Activated naive CD4-positive, alpha-beta T cell treated with Interleukin-2 at 50 U/mL for 16 hours (primary cell): ENCODE measurements around the gene IRX4.
"Not testable (repeated sequence)": the region's sequence is repeated elsewhere in the genome, so short reads cannot be mapped to it uniquely, and the experiment has no call there.

Experiments used
- DNase-seq: peaks from one replicate; pipeline ENCODE4 v3.0.0-alpha.2; 2020

IRX4 gene

DNA sequence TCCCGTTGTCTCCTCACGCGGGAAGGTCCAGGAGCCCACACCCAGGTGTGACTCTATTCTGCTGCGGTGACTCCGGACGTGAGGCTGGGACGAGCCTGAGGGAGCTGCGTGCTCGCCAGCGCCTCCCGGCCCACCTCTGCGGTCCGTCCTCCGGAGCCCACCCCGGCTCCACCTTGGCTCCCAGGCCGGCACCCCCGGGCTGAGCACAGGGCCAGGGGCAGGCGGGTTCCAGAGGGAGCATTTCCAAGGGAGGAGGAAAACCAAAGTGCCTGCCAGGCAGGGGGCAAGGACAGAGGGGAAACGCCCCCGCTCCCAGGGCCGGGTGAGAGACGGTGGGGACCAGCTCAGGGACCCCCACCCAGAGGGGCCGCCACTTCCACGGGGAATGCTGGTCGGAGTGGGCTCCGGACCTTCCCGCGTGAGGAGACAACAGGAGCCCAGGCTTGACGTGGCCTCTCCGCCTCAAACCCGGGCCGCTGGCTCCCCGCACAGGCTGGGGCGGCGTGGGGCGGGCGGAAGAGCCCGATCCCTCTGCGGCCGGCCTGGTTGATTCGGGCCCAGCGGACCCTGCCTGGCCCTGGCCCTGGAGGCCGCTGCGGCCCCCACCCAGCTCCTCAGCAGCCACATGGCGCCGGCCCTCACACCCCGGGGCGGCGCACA is 26.0 kb downstream of the IRX4 start:
- no peak for DNase-seq

DNA sequence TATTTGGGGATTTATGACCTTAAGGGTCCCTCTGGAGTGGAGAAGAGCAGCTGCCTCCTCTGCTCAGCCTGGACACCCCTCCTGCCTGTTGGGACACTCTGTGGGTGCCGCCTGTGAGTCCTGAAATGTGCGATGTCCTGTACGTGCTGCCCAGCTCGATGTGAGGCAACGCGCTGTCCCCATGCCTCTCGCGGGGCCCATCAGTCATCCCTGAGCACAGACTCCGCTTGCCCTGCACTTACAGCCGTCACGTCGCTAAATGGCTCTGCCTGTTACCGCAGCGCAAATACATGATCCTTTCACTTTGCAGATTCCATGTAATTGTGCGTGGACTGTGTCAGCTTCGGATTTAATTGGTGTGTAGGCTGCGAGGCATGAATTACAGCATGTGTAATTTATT is 27.1 kb downstream of the IRX4 start:
- no peak for DNase-seq

DNA sequence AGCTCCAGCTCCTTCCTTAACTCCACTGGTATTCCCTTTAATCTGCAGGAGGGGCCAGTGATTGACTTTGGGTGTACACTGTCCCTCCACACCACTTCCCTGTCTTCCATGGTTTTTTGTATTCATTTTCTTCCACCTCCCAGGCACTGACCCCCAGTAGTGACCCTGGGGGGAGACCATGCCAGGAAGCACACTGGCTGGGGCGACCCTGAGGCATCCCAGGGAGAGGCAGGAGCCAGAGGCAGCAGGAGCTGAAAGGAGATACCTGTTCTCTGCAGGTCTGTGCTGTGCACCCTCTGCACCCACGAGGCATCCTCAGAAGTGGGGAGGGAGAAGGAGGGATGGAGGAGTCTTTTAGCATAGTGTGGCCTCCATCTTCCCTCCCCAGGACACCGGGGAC is 27.6 kb downstream of the IRX4 start:
- no peak for DNase-seq

DNA sequence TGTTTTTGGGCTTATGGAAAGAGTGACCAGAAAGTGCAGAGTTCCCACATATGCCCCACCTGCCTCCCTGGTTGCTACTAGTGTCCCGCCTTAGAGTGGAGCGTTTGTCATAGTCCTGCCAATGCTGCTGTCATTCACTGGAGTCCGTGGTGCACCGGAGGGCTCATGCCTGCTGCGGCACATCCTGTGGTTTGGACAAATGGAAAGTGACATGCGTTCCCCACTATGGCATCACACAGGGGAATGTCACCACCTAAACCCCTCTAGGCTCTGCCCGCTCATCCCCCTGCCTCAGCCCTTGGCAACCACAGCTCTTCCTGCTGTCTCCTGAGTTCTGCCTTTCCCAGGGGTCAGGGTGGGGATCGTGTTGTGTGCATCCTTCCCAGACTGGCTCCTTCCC is 29.2 kb downstream of the IRX4 start:
- DNase-seq = no peak

DNA sequence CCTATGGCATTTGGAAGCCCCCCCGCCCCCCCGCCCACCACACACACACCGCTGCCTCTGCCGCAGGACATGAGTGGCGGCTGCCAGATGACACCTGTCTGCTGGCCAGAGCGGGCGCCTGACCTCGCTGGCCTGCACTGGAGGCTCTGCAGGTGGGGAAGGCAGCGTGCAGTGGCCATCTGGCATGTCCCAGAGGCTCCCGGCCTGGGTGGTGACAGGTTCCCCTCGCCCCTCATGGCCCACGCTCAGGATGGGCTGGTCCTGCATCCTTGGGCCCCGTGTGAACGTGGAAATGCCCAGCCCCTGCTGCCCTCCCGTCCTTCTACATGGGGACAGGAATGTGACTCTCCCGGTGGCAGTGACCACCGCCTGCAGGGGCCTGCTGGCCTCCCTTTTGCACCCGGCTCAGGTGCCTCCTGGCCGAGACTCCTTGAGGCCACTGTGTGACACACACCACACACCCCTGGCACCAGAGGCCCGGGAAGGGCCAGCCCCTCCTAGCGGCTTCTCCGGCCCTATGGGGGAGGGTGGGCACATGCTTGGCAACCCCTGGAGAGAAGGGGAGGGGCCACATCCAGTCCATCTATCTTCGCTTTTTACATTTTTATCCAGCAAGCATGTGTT is 30.3 kb downstream of the IRX4 start:
- no peak for DNase-seq

DNA sequence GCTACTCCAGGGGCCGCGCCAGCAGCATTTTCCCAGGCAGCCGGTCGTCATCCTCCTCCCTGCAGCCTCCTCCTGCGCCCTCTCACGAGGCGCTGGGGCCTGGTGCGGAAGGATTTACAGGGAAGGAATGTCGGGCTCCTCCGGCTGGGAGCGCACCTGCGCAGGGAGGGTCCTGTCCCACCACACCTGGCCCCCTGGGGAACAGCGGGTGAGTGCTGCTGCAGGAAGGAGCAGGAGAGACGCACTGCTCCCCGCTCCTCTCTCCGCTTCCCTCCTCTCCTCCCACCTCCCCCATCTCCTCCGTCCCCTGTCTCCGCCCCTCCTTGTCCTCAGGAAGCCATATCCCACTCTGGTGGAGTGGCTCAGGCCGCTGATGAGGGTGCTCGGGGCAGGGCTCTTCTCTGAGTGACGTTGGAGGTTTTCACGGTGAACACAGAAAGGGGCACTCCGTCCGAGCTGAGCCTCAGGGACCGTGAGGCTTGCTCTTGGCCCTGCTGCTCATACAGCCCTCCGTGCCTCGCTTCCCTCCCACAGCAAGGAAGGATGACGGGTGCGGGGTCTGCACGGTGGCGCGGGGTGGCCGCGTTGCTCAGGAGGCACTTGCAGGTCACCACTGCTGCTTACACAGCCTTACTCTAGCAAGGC is 31.3 kb downstream of the IRX4 start:
- DNase-seq = no peak

DNA sequence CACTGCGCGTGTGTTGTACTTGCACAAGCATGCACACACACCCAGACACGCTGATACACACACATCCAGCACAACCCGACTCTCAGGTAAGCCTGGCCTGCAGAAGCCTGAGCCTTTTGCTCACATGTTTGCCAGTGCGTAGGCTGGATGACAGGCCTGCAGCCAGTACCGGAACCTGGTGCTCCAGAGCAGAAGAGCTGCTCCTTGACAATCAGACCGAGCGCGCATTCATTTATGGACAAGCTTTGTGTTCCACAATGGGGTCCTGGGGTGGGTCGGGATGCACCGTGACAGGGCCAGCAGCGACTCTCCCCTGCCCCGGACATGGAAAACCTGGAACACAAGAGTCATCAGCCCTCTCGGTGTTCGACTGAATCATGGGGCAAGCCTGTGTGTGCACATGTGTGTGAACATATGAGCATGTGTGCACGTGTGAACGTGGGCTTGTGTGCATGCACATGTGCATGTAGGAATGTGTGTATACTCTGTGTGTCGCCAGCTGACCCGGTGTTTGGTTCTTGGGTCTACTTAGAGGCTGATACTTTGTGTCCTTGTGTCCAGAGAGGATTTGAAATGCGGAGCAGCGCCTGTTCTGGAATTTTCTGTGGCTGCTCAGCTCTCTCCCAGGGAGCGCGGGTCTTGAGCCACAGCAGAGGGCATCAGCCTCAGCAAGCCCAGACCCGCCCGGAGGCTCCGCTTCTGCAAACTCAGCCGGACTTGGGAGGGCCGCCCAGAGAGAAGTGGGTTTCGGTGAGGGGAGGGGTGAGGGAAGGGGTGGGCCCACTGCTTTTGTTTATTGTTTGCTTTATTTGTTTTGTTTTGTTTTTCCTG is 32.2 kb downstream of the IRX4 start:
- DNase-seq = no peak

DNA sequence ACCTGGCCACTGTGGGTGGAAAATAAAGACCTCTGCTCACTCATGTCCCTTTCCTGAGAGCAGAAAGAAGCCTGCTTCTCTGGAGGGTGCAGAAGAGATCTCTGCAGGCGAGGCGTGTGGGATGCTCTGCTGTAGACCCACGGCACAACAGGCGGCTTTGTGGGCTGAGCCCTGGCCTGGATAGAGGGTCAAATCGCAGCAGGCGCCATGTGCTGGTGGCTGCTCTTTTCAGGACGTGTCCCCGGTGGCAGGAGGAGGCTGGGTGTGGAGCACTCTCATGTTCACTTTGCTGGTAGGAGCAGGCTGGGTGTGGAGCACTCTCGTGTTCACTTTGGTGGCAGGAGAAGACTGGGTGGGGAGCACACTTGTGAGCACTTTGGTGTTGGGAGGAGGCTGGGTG is 35.1 kb downstream of the IRX4 start:
- DNase-seq = no peak

DNA sequence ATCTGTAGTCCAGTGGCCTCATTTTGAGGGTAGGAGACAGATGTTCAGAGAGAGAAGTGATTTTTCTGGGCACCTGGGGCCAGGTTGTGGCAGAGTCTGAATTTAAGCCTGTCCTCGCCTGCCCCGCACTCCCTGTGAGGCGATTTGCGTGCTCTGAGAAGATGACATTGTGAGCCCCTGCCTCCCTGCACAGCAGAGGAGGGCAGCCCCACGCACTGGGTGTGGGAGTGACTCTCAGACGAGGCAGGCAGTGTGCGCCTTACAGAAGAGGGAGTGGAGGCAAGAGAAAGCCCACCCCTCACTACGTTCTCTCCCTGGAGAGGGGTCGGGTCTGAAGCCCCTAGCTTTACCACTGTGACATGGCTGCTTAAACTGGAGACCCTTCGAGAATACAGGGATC is 35.7 kb downstream of the IRX4 start:
- no peak for DNase-seq

DNA sequence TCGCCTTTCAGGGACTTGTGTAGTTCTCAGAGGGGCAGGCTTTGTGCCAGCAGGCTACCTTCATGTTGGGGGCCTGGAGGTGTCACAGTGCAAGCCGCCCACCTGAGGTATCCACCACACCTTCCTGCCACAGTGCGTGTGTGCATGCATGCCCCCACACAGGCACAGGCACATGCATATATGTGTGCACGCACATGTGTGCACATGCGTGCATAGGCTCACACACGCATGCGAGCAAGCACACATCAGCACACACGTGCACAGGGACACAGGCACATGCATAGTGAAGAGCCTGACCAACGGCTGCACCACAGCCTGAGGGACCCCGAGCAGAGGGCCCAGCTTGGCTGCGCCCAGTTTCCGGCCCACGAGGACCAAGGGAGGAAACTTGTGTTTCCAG is 36.1 kb downstream of the IRX4 start:
- DNase-seq = no peak

DNA sequence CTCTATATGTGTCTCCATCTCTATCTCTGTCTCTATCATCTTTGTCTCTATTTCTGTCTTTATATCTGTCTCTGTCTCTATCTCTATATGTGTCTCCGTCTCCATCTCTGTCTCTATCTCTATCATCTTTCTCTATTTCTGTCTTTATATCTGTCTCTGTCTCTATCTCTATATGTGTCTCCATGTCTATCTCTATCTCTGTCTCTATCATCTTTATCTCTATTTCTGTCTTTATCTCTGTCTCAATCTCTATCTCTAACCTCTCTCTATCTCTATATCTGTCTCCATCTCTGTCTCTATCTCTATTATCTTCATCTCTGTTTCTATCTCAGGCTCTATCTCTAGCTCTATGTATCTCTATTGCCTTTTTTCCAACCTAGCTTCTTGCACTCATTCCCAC is 37.0 kb downstream of the IRX4 start:
- no peak for DNase-seq

DNA sequence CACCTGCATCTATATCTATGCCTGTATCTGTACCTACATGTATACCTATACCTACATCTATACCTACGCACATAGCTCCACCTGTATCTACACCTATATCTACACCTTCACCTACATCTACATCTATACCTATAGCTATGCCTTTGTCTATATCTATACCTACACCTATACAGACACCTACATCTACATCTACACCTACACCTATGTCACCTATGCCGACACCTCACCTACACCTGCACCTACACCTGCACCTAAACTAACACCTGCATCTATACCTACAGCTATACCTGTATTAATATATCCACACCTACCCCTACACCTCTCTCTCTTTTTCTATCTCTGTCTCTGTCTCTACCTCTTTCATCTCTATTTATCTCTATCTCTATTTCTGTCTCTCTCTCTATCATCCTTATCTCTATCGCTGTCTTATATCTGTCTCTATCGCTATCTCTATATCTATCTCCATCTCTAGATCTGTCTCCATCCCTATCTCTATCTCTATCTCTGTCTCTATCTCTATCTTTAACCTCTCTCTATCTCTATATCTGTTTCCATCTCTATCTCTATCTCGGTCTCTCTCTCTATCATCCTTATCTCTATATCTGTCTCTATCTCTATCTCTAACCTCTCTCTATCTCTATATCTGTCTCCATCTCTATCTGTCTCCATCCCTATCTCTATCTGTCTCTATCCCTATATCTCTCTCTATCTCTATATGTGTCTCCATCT is 37.9 kb downstream of the IRX4 start:
- no peak for DNase-seq

DNA sequence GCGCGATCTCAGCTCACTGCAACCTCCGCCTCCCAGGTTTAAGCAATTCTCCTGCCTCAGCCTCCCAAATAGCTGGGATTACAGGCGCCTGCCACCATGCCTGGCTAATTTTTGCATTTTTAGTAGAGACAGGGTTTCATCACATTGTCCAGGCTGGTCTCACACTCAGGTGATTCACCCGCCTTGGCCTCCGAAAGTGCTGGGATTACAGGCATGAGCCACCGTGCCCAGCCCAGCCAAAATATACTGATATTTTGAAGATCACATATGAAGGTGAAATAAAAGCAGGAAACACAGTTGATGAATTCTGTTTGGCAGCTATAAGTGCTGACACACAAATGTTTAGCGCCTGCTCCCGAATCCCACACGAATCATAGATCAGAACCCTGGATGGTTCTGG is 39.0 kb downstream of the IRX4 start:
- not testable (repeated sequence) for DNase-seq

DNA sequence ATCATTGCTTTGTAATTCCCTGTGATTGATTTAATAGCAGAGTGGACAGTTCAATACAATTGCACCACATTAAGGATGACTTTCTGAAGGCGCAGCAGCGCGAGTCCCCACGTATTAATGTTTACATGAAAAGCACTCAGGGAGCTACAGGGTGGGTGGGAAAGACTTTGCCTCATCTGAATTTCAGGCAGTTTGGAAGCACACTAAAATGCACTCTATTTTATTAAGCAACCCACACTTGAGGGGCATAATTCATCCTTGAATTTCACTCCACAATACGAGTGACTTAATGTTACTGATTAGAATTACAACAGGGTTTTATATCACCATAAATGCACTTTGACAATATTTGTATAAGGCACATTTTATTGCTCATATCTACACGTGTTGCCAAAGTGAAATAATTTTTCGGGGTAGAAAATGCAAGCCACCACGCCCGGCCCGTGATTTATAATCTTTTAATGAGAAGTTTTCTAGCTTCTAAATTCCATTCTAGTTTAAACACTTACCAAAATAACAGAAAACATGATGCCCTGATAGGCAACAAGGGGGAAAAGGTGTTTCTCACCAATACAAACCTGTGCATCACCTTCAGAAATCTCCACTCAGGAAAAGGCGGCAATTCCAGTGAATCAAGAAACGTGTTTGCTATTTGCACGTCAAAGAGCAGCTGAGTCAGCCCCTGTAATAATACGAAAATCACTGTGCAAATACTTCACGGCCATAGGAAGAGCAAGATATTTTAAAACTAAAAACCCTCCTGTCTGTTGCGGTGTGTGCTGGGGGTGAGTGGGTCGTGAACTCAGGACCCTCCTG is 40.5 kb downstream of the IRX4 start:
- no peak for DNase-seq

DNA sequence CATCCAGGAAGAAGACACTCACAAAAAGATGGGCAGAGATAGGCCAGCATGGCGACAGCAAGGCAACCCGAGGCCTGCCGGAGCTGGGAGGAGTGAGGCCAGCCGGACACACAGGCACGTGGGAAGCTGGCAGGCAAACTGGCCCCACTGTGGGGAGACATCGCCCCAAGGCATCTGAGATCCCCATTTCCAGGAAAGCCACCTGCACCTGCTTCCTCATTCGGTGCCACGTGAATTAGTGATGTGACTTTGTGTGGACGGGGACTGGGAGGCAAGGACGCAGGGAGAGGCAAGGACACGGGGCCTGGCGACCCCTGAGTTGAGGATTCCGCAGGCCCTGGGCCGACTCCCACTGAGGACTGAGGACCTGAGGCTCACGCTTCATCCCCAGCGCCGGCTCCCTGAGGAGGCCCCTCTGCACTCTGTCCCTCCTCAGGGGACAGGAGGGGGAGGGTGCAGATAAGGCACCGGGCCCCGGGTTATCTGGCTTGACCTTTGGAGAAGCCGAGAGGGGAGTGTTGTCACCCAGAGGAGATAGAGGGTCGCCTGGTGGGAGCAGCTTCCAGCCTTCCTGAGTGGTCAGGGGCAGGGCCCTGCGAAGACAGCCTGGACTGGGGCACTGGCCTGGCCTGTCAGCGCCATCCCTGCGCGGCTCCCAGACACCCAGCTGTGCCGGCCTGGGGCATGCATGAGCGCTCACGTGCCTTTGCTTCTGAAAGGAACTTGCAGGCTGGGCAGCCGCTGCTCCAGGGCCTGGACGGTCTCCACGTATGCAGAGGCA is 41.8 kb downstream of the IRX4 start:
- DNase-seq = no peak

DNA sequence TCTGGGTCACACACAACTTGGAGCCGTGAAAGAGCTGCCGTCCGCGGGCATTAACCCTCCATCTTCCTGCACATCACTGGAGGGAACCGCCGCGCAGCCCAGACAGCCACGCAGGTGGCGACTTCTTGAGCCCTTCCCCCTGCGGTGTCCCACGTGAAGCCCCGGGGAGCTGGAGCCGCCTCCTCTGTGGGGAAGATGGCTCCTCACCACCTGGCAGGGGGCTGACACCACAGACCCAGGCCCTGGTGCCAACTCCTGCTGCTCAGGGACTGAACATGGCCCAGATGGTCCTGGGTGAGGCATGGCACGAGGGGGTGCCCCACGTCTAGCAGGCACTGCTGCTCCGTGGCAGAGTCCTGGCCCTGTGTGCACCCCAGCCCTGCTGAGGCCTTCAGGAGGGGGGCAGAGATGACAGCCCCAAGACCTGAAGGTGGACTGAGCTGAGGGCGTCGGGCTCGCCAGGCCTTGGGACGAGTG is 42.6 kb downstream of the IRX4 start:
- no peak for DNase-seq

DNA sequence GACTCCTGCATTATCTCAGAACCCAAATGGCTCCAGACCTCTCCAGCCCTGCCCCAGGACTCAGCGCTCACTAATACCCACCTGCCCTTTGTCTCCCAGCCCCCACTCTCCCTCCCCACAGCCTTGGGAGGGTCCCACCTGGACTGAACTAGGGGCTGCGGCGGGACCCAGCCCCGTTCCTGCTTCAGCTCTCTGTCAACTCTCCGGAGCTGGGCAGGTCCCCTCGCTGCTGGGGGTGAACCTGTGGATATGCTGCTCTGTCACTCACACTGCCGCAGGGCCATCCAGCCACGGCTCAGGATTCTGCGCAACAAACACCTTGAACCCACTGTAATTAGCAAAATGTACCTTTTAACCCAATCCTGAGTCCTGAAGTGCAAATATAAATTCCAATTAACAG is 44.7 kb downstream of the IRX4 start:
- no peak for DNase-seq

DNA sequence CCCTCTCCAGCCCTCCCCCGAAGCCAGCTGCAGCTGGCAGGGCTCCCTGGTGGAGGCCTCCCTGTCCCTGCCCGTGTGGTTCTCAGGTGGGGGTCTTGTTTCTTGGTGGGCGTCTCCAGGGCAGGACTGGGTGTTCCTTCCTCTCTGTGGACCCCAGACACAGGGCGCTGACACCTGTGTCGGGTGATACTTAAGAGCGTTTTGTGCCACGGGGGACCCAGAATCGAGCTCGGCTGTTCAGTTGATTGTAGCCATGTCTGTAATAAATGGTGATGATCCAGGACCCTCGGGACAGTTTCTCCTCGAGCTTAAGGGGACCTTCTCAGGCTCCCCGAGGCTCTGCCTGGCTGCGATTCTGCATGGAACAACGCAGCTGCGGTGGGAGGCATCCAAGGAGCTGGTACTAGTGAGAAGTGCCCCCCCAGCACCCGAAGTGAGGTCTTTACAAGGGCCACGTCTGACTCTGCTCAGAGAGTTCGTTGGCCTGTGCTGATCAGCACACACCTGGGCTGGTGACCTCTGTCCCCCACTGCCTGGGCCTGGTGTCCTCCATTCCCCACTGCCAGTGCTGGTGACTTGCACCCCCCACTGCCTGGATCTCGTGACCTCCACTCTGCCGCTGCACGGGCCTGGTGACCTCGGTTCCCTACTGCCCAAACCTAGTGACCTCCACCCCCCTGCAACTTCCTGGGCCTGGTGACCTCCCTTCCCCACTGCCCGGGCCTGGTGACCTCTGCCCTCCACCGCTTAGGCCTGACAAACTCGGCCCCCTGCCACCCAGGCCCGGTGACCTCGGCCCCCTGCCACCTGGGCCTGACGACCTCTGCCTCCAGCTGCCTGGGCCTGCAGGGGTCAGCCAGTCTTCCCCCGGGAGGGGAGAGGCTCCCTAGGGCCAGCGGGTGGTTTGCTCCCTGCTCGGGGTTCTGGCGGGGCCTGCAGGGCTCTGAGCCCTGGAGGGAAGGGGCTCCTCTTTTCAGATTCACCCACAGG is 45.5 kb downstream of the IRX4 start:
- no peak for DNase-seq

DNA sequence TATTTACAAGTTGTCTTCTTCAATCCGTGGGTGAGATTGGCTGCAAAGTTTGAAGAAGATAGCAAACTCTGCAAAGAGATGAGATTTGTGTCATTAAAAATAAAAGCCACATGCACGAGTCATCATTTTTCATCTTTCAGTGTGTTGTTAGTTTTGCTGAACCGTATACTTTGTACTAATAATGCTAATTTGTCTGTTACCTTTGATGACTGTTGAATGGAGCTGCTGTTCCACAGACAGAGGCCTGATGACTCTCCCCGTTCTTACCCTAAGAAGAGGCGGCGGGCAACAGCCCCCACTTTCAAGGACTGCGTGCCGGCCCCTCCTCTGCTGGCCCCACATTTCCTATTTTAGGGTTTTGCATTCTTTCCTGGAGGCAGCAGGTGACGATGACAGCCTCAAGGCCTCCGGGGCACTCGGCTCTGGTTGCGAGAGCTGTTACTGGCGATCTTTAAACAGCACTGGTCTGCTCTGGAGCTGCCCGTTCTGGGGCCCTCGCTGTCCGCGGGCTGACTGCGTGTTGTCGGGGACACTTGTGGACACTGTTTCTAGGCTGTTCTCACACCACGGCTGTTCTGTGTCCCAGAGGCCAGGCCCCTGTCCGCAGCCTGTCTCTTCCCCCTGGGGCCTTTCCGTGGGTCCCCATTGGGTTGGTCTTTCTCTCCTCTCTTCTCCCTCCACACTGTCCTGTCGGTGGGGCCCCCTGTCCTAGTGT is 46.4 kb downstream of the IRX4 start:
- DNase-seq = no peak
